Neural crest cell (in vitro differentiated cells): Measurements from ENCODE around the gene PRELID3B. TPM values are rescaled to one million over a fixed set of nuclear protein-coding genes. Genes with fewer than 3 reads are reported as not detected.

Source experiments
- DNase-seq: peaks from one replicate; pipeline ENCODE4 v3.0.0; 2021; ENCODE audit warnings: low read depth, mixed read lengths, low spot score
- H3K27ac Mint-ChIP-seq: one replicate; pipeline ENCODE4 v1.8.0; 2021; ENCODE audit warnings: mild to moderate bottlenecking, mixed read lengths; ENCODE audit not compliant: unreplicated experiment
- H3K27me3 Mint-ChIP-seq: 2 replicates; pipeline ENCODE4 v1.8.0; 2021; ENCODE audit warnings: low read depth, mild to moderate bottlenecking, mixed read lengths
- H3K36me3 Mint-ChIP-seq: 2 replicates; pipeline ENCODE4 v1.8.0; 2021; ENCODE audit warnings: low read depth, mild to moderate bottlenecking, mixed read lengths
- H3K4me1 Mint-ChIP-seq: 2 replicates; pipeline ENCODE4 v1.8.0; 2021; ENCODE audit warnings: mixed read lengths
- H3K4me3 Mint-ChIP-seq: one replicate; pipeline ENCODE4 v1.8.0; 2021; ENCODE audit warnings: mild to moderate bottlenecking, mixed read lengths
- H3K9me3 Mint-ChIP-seq: 2 replicates; pipeline ENCODE4 v1.8.0; 2021; ENCODE audit warnings: mixed read lengths
- total RNA-seq: library from RNA; stranded (reverse); gene quantifications from 2 replicates; pipeline ENCODE4 v1.2.1, GENCODE V29; 2021
- TF ChIP-seq, protein P1 (sequence below): fragments of 200-600 bp; sonication (generic); conservative IDR thresholded peaks from 2 replicates; pipeline ENCODE4 v1.5.0; 2021; ENCODE audit warnings: antibody characterized with exemption, mild to moderate bottlenecking

The PRELID3B gene
- total RNA-seq, 1 donor from 2014 or later = 45.3 TPM

DNA sequence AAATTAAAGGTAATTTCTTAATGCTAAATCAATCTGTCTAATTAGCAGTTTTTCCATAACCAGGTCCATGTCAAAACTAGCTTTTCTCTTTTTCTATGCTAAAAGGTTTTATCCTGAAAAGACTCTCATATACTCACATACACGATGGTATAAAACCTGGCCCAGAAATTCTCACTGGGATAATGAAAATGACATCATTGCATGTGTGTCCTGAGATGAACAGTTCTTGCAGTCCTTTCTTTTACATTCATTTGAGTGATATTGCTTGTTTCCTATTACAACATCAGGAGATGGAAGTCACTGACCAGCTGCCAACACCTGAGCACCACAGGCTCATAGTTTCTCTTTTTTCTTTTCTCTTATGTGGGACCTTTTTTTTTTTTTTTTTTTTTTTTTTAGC, 7.9 kb upstream of the PRELID3B start:
- Mint-ChIP-seq H3K36me3 (no peaks in the 10 kb centered on the region), H3K4me3 (no peak overlapping the region), H3K4me1 (no peaks in the 10 kb centered on the region)

DNA sequence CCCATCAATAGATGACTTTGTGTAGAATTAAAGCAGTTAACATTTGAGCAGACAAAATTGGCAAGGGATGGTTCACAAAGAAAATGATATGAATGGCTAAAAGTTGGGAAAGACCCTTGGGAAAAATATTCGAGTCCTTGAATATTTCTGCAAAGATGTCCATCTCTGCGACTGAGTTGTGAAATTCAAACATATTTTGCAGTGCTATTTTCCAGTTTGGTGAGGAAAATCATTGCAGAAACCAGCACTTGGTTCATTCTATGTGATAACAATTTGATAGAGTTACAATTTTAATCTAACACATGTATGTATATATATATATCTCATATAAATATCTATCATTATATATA, 6.1 kb upstream of the PRELID3B start:
- DNase-seq = no peak
- H3K9me3 Mint-ChIP-seq = no peaks in the 10 kb centered on the region
- peaks cover 16% of the 10 kb centered on the region for H3K27me3 Mint-ChIP-seq
- TF ChIP-seq, protein P1, sequence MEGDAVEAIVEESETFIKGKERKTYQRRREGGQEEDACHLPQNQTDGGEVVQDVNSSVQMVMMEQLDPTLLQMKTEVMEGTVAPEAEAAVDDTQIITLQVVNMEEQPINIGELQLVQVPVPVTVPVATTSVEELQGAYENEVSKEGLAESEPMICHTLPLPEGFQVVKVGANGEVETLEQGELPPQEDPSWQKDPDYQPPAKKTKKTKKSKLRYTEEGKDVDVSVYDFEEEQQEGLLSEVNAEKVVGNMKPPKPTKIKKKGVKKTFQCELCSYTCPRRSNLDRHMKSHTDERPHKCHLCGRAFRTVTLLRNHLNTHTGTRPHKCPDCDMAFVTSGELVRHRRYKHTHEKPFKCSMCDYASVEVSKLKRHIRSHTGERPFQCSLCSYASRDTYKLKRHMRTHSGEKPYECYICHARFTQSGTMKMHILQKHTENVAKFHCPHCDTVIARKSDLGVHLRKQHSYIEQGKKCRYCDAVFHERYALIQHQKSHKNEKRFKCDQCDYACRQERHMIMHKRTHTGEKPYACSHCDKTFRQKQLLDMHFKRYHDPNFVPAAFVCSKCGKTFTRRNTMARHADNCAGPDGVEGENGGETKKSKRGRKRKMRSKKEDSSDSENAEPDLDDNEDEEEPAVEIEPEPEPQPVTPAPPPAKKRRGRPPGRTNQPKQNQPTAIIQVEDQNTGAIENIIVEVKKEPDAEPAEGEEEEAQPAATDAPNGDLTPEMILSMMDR = no peak
- H3K4me3 Mint-ChIP-seq = no peak overlapping the region
- peaks cover 3% of the 10 kb centered on the region for H3K4me1 Mint-ChIP-seq
- H3K27ac Mint-ChIP-seq = no peak overlapping the region
- no peaks in the 10 kb centered on the region for H3K36me3 Mint-ChIP-seq

More for the DNA sequence above, 7.9 kb upstream of the PRELID3B start:
- TF ChIP-seq, protein P1 = no peak
- H3K27me3 Mint-ChIP-seq = peaks cover 16% of the 10 kb centered on the region
- H3K27ac Mint-ChIP-seq = no peak overlapping the region
- no peak for DNase-seq
- no peaks in the 10 kb centered on the region for H3K9me3 Mint-ChIP-seq

DNA sequence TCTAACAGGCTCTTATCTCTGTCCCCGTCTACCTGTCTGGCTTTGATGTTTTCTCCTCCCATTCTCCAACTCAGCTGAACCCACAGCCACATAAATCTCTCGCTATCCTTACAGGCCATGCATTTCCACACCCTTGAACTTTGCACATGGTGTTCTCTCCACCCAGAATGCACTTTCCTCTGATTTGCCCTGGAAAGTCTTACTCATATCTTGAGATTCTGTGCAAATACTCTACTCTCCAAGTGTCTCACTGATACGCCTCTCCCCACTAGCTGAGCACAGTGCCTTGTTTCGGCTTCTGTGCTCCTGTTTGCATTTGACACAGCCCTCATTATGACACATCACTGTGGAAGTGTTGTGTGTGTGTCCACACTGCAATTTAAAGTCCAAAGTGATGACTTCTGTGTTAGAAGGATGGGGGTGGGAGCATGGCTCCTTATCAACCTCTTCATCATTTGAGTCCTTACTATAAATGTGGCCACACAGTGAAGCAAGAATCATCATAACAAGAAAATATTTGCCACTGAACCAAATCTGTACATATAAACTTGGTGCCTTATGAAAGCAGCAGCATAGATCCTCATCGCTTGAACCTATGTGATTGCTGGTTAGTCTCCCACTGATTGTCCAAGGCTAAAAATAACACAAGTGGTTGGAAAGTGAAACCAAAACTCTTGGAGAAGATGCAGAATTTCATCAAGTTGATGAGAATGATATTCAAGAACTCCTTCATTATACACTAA, 5.5 kb upstream of the PRELID3B start:
- peaks cover 8% of the 10 kb centered on the region for H3K4me1 Mint-ChIP-seq
- DNase-seq = no peak
- H3K27ac Mint-ChIP-seq = no peak overlapping the region
- no peaks in the 10 kb centered on the region for H3K9me3 Mint-ChIP-seq
- no peak overlapping the region for H3K4me3 Mint-ChIP-seq
- peaks cover 16% of the 10 kb centered on the region for H3K27me3 Mint-ChIP-seq
- no peaks in the 10 kb centered on the region for H3K36me3 Mint-ChIP-seq
- TF ChIP-seq, protein P1 = no peak

DNA sequence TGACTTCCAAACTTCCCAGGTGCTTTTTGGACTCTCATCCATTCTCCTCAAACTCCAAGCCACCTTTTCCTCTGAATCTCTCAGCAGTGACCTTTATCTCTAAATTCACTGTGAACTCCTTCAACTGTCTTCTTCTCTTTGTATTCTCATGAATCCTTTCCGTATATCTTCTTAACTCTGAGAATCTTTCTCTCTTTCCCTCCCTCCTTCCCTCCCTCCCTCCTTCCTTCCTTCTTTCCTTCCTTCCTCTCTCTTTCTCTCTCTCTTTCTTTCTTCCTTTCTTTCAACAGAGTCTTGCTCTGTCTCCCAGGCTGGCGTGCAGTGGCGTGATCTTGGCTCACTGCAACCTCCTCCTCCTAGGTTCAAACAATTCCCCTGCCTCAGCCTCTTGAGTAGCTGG, 4.3 kb upstream of the PRELID3B start:
- DNase-seq = no peak
- Mint-ChIP-seq H3K4me1 (peaks cover 11% of the 10 kb centered on the region), H3K9me3 (no peaks in the 10 kb centered on the region), H3K36me3 (no peaks in the 10 kb centered on the region), H3K27me3 (peaks cover 13% of the 10 kb centered on the region), H3K4me3 (no peak overlapping the region), H3K27ac (no peak overlapping the region)
- TF ChIP-seq, protein P1 = no peak

DNA sequence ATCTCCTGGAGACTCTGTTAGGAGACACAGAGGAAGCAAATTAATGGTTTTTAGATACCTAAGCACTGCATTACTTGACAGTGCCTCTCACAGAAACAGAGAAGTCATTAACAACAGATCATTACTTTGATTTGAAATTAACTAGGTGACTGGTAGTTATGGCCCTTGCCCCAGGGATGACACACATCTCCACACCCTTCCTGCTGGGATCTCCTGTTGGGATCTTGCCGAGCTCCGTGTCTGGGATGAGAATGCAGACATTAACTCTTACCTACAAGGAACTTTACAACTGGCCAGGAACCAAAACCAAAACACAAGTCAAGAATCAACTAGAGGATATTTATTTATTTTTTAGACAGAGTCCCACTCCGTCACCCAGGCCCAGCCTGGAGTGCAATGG, 2.2 kb upstream of the PRELID3B start:
- H3K4me3 Mint-ChIP-seq = no peak overlapping the region

More for the DNA sequence above, 2.2 kb upstream of the PRELID3B start:
- H3K36me3 Mint-ChIP-seq = peaks cover 9% of the 10 kb centered on the region
- H3K4me1 Mint-ChIP-seq = peaks cover 27% of the 10 kb centered on the region
- H3K9me3 Mint-ChIP-seq = no peaks in the 10 kb centered on the region
- no peak overlapping the region for H3K27ac Mint-ChIP-seq
- TF ChIP-seq, protein P1 = no peak
- no peak for DNase-seq
- H3K27me3 Mint-ChIP-seq = peaks cover 4% of the 10 kb centered on the region
